Gastroesophageal sphincter (tissue), 4 donors: ENCODE data around the gene RXYLT1. TPM values are rescaled to one million over a fixed set of nuclear protein-coding genes. Genes with fewer than 3 reads are reported as not detected.

Experiments
- ATAC-seq: fragments of 150-250 bp; one replicate; pipeline ENCODE4 v1.9.1; 2016; ENCODE audit warnings: mild to moderate bottlenecking, moderate library complexity
- H3K27ac ChIP-seq, 4 donors: fragments of 200-600 bp; sonication (generic) in 3 of 4; 1 replicate in 3 of 4; 2 replicates in 1 of 4; pipeline ENCODE4 v1.5.1; 2016 to 2019
- H3K27me3 ChIP-seq: fragments of 200-600 bp; sonication (generic); one replicate; pipeline ENCODE4 v1.5.1; 2019
- H3K36me3 ChIP-seq, 2 donors: fragments of 200-600 bp; sonication (generic); one replicate each; pipeline ENCODE4 v1.5.1; 2019; ENCODE audit warnings: control low read depth in 1 of 2
- H3K4me1 ChIP-seq, 3 donors: fragments of 200-600 bp; sonication (generic); 1 replicate in 2 of 3; 2 replicates in 1 of 3; pipeline ENCODE4 v1.5.1; 2016 to 2019; ENCODE audit warnings: control low read depth in 2 of 3
- H3K4me3 ChIP-seq, 2 donors: fragments of 200-600 bp; sonication (generic); one replicate each; pipeline ENCODE4 v1.5.1; 2019; ENCODE audit warnings: mild to moderate bottlenecking in 1 of 2, moderate library complexity in 1 of 2
- H3K9me3 ChIP-seq, 3 donors: fragments of 200-600 bp; sonication (generic); one replicate each; pipeline ENCODE4 v1.5.1; 2017 to 2019; ENCODE audit warnings: control low read depth in 2 of 3
- EP300 ChIP-seq: sonication (generic); formaldehyde crosslinking; IDR thresholded peaks from one replicate; pipeline ENCODE4 v1.6.1; 2017; ENCODE audit warnings: antibody characterized with exemption, mild to moderate bottlenecking
- POLR2A ChIP-seq, 2 donors: fragments of 450-650 bp; IDR thresholded peaks; one replicate each; pipeline ENCODE4 v1.6.1; 2017; ENCODE audit warnings: antibody characterized with exemption in 2 of 2, mild to moderate bottlenecking in 2 of 2, moderate library complexity in 1 of 2
- POLR2AphosphoS5 ChIP-seq: sonication (generic); formaldehyde crosslinking; IDR thresholded peaks from one replicate; pipeline ENCODE4 v1.6.1; 2017; ENCODE audit warnings: antibody characterized with exemption
- WGBS, 2 donors: methylation state at CpG; one replicate each; pipeline ENCODE4 v1.1.5; 2018; ENCODE audit warnings: low coverage in 1 of 2; 5-methylcytosine and 5-hydroxymethylcytosine counted together
- total RNA-seq, 4 donors: library from RNA; depleted of rRNA; stranded (reverse); fragments of >200 nt; gene quantifications; one replicate each; pipeline ENCODE4 v1.1.0, GENCODE V29; 2016
- TF ChIP-seq, protein P1 (sequence below), 4 experiments: fragments of 200-600 bp in 2 of 4; fragments of 450-650 bp in 2 of 4; sonication (generic) in 1 of 4; IDR thresholded peaks; one replicate each; pipeline ENCODE4 v1.5.1; 2017 to 2019; ENCODE audit warnings: antibody characterized with exemption in 4 of 4, mild to moderate bottlenecking in 2 of 4, moderate library complexity in 2 of 4

Gene RXYLT1
- total RNA-seq, 4 donors from 2014 or later: 15.4 to 36.3 (median 20.4) TPM

DNA sequence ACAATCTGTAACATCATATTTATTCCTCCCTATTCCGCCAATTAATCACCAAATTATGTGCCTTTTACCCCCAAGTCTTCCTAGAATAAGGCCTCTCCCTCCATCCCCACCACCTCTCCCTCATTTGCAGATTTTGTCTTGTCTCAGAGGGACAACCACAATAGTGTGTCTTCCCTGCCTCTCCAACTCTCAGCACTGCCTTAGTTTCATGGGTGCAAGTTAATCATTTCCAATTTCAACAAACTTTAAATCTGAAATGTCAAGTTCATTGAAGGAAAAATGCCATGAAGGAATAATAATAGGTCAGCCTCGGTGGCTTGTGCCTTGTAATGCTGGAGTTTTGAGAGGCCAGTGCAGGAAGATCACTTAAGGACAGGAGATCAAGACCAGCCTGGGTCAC, 31.6 kb downstream of the RXYLT1 start:
- no peaks in the 10 kb centered on the region for H3K27me3 ChIP-seq
- WGBS, 2 donors: 76 to 81% methylated on average over 2 of the region's 2 CpGs
- H3K36me3 ChIP-seq: peaks cover 0 to 34% of the 10 kb centered on the region in 2 donors
- H3K4me1 ChIP-seq: no peaks in the 10 kb centered on the region
- H3K27ac ChIP-seq: no peak overlapping the region
- no peak for ATAC-seq
- no peak overlapping the region for H3K4me3 ChIP-seq
- H3K9me3 ChIP-seq: no peaks in the 10 kb centered on the region
- TF ChIP-seq EP300 (no peak), POLR2A (IDR thresholded peaks at IDR 0.05) (no peak), POLR2AphosphoS5 (no peak)
- TF ChIP-seq, protein P1, sequence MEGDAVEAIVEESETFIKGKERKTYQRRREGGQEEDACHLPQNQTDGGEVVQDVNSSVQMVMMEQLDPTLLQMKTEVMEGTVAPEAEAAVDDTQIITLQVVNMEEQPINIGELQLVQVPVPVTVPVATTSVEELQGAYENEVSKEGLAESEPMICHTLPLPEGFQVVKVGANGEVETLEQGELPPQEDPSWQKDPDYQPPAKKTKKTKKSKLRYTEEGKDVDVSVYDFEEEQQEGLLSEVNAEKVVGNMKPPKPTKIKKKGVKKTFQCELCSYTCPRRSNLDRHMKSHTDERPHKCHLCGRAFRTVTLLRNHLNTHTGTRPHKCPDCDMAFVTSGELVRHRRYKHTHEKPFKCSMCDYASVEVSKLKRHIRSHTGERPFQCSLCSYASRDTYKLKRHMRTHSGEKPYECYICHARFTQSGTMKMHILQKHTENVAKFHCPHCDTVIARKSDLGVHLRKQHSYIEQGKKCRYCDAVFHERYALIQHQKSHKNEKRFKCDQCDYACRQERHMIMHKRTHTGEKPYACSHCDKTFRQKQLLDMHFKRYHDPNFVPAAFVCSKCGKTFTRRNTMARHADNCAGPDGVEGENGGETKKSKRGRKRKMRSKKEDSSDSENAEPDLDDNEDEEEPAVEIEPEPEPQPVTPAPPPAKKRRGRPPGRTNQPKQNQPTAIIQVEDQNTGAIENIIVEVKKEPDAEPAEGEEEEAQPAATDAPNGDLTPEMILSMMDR (IDR thresholded peaks at IDR 0.05): no peak

DNA sequence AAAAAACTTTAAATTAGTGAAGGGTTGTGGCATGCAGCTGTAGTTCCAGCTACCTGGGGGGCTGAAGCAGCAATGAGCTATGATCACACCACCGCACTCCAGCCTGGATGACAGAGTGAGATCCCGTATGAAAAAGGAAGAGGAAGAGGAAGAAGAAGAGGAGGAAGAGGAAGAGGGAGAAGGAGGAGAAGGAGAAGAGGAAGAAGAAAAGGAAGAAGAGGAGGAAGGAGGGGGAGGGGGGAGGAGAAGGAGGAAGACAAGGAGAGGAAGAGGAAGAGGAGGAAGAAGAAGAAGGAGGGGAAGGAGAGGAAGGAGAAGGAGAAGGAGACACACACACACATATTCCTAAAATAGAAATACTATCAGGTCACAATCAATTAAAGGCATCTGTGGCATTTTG, 32.0 kb downstream of the RXYLT1 start:
- H3K27ac ChIP-seq: no peak overlapping the region
- WGBS, 2 donors: 66 to 89% methylated on average over 1 to 2 of the region's 2 CpGs
- peaks cover 0 to 30% of the 10 kb centered on the region in 2 donors for H3K36me3 ChIP-seq
- H3K9me3 ChIP-seq: no peaks in the 10 kb centered on the region
- no peaks in the 10 kb centered on the region for H3K27me3 ChIP-seq
- H3K4me3 ChIP-seq: no peak overlapping the region
- H3K4me1 ChIP-seq: no peaks in the 10 kb centered on the region
- TF ChIP-seq EP300 (no peak), POLR2AphosphoS5 (no peak), POLR2A (IDR thresholded peaks at IDR 0.05) (no peak)
- TF ChIP-seq, protein P1 (IDR thresholded peaks at IDR 0.05): no peak
- ATAC-seq: no peak

- Histone ChIP-seq H3K4me3 (no peak overlapping the region), H3K9me3 (peaks cover 0 to 7% (median 0%) of the 10 kb centered on the region in 3 donors), H3K27me3 (peaks cover 5% of the 10 kb centered on the region), H3K36me3 (peaks cover 0 to 5% of the 10 kb centered on the region in 2 donors), H3K4me1 (no peaks in the 10 kb centered on the region), H3K27ac (no peak overlapping the region)
- TF ChIP-seq EP300 (no peak), POLR2A (IDR thresholded peaks at IDR 0.05) (no peak), POLR2AphosphoS5 (no peak)
- TF ChIP-seq, protein P1 (IDR thresholded peaks at IDR 0.05): no peak
- no peak for ATAC-seq
- 71 to 84% methylated on average over 4 of the region's 4 CpGs for WGBS, 2 donors
Measured at GRCh38 chr12:63814146-63814772, 34.5 kb downstream of the RXYLT1 start.

DNA sequence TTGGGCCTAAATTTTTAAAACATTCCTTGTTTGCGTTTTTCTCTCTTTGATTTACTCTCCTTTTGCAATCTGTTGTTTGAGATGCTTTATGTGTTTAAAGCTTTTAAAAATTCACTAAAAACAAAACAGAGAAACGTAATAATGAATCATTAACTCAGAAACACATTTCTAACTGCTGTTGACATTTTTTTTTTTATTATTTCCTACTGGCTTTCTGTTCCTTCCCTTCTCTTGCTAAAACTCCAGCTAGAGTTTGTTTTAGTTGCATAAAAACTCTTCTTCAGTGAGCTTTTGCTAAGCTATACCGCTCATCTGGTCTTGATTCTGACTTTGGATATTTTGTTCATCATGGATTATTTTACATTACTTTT, 35.8 kb downstream of the RXYLT1 start:
- Histone ChIP-seq H3K4me1 (no peaks in the 10 kb centered on the region), H3K27ac (no peak overlapping the region), H3K9me3 (peaks cover 0 to 7% (median 0%) of the 10 kb centered on the region in 3 donors), H3K27me3 (peaks cover 5% of the 10 kb centered on the region), H3K36me3 (no peaks in the 10 kb centered on the region), H3K4me3 (no peak overlapping the region)
- no peak for TF ChIP-seq POLR2A (IDR thresholded peaks at IDR 0.05)
- TF ChIP-seq EP300: no peak
- ATAC-seq: no peak
- WGBS, 2 donors: 91 to 93% methylated on average over 2 to 3 of the region's 3 CpGs

DNA sequence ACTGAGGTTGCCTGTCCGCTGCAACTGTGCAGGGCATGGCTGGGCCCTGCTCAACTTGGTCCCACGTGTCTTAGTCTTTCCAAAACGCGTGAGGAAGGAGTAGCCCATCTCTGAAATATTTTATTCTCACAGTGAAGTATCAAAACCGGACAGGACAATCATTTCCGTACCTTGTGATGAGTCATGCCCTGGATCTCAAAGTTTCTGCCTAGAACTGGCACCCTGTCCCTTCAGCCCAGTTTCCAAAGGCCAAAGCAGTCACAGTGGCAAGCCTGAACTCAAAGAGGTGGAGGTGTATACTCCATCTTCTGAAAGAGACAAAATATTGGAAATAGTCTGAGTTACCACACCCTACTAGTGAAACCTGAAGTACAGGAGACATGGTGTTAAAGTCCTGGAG, 36.3 kb downstream of the RXYLT1 start:
- Histone ChIP-seq H3K9me3 (peaks cover 0 to 7% (median 0%) of the 10 kb centered on the region in 3 donors), H3K4me3 (no peak overlapping the region), H3K27me3 (peaks cover 5% of the 10 kb centered on the region), H3K36me3 (no peaks in the 10 kb centered on the region), H3K27ac (no peak overlapping the region), H3K4me1 (no peaks in the 10 kb centered on the region)
- ATAC-seq: no peak
- WGBS, 2 donors: 88% methylated on average over 4 of the region's 6 CpGs; no CpG with 5 or more reads in 1 of the 2 donors
- TF ChIP-seq, protein P1 (IDR thresholded peaks at IDR 0.05): no peak
